HG03060 (cell line): Measurements from ENCODE around the gene LILRB3.
"Not testable (repeated sequence)": the region's sequence is repeated elsewhere in the genome, so short reads cannot be mapped to it uniquely, and the experiment has no call there.

Source experiments
- ATAC-seq: cut with Tn5 transposase; IDR thresholded peaks from one replicate; pipeline ENCODE4 v1.9.1; 2021; ENCODE audit warnings: low read depth, moderate number of reproducible peaks; ENCODE audit not compliant: unreplicated experiment

The LILRB3 gene

DNA sequence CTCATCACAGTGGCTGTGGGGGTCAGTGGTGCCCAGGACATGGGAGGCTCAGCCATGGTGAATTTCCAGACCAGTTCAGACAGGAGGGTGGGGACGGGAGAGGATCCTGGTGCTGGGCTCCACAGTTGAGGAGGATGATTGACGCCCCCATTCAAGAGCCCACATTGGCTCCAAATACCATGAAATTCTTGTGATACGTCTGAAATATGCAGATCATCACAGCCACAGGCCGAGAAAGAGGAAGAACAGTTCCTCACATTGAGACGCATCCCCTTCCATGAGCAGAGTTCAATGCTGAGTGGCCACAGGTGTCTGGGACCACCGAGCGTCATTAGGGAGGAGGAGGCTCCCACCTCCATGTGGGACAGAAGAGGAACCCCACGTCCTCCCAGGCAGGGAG, 21.0 kb upstream of the LILRB3 start:
- not testable (repeated sequence) for ATAC-seq

DNA sequence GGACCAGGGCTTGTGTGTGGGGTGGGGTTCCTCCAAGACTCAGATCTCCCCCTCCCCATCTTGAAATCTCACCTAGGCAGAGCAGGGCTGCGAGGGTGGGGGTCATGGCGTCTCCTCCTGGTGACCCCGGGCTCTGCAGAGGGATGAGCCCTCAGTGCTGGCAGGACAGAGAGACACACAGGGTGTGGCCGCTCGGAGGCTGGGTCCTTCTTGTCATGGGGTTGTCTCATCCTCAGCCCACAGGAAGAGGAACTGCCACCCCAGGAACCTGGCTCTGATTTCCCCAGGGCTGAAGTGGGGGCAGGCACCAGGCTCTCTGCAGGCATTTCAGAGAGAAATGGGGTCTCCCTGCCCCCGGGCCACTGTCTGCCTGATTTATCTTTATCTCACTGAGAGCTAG, 19.8 kb upstream of the LILRB3 start, which contains the start of gene LILRA6:
Gene LILRA6, minus strand, starts transcription at position 145 of the 400 bp plus-strand sequence.
- not testable (repeated sequence) for ATAC-seq

DNA sequence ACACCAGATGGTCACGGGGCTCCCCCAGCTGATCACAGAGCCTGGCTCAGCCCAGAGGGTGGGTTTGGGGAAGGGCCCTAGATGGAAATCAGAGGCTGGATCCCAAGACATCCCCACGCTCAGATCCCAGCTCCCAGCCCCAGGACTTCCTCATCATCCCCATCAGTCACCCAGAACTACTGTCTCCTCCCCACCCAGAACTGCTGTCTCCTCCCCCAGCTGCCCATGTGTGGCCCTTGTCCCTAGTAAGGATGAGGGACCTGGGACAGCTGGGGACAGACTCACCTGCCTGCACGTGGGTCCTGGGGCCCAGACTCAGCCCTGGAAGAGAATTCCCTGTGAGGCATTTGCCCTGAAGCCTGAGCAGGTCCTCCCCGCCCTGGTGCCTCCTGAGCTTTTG, 19.4 kb upstream of the LILRB3 start:
- not testable (repeated sequence) for ATAC-seq

DNA sequence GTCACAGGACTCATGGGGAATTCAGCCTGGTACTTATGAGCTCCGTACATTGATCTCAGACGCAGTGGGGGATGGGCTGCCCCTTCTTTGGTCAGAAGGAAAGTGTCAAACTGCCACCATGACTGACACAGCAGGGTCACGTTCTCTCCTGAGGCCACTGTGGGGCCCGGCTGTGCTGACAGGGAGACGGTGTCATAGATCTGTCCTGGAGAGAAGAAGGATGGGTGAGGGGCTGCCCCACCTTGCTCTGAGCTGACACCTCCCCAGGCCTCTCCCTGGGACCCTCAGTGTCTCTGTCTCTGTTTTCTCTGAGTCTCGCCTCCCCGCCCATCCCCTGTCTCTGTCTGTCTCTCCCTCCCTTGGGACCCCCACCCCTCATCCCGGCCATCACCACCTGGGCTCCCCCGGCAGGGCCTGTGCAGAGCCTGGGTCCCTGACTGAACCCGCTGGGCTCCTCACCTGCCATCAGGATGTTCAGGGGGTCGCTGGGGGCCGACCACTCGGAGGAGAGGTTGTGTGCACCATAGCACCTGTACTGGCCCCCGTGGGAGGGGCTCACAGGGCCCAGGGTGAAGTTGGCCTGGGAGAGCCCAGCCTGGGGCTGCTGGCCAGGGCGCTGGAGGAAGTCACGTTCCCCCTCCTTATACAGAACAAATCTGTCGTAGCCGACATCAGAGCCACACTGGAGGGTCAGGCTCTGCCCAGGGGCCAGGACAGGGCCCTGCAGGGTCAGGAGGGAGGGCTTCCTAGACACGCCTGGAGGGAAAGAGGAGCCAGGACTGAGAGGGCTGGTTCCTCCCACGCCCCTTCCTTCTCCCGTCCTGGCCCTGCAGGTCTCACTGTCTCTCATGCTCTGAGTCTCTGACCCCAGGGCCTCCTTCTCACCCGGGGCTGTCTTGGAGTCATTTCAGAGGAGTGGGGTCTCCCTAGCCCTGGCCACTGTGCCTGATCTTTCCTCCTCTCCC, 17.8 kb upstream of the LILRB3 start:
- ATAC-seq = not testable (repeated sequence)

DNA sequence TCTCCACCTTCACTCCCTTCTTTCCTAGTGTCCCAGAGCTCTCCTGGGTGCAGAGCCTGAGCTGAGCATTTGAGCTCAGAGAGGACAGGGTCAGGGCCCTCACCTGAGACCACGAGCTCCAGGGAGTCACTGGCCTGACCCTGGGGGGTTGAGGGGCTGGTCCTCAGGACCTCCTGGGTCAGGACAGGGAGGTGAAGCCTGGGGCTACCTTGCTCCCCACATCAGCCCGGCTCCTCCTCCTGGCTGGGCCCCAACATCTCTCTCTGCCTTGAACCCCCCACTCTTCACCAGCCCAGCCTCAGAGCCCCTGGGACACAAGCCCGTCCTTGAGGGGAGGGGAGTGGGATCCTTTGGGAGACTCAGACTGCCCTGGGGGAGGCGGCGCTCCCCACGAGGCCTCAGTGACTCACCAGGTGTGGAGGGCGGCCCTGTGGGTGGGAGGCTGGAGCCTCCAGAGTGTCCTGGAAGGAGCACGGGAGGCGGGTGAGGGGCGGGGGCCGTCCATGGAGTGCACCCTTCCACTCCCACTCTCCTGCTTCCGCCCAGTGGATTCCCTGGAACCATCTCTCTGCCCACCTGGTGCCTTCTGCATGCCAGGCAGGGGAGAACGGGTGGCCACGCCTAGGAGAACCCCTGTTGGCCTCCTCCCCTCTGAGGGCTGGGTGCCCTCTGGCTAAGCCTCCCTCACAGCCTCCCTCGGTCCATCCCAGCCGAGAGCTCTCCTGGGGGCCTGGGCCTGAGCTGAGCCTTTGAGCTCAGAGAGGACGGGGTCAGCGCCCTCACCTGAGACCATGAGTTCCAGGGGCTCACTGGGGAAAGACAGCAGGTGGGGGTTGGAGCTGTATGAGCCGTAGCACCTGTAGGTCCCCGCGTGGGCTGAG, 16.9 kb upstream of the LILRB3 start:
- ATAC-seq = not testable (repeated sequence)

DNA sequence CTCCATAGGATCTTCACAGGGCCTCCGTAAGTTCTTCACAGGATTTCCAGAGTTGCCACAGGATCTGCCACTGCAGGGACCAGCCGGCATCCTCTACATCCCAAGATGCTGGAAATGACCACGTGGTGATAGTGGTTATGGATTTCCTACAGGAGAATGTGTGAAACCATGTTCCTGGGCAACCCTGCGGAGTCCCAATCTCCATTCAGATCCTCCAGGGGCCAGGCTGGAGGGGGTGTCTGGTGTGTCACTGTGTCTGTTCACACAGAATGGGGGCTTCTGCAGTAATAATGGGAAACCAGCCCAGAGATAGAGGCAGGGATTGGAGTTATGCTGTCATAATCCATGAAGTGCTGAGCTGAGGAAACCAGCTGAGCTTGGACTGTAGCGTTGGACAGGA, 11.1 kb upstream of the LILRB3 start:
- ATAC-seq = no peak

DNA sequence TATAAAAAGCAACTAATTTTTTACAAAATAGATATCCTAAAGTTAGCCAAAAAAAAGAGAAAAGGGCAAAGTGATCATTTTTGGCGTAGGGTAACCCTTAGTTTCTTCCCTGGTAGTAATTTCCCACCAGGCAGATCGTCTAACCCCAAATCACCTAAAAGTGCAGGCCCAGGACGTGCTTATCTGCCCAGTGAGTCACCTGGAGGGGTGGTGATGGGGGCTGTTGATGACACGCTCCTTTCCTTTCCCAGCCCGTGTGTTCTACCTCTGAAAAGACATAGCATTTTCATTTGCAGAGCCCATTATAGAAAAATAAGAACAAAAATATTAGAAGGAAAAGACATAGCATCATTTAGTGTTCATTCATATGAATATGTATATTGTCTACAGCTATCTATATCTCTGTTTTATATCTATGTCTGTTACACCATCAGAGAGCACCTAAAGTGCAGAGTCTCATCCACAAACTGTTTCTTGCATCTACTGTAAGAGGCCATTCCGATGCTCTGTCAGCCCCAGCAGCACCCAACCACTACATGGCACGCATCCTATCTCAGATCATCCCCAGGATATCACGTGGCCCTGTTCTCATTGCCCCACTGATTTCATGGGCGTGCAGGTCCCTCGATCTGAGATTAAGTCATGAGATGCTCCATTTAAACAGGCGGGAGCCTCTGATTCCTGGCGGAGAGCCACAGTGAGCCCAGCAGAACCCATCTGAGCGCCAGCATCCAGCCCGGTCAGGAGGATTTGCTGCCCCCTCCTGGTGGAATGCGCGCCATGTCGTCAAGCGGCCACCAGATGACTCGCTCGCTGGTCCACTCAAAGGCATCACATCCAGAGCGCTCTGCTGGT, 8.5 kb upstream of the LILRB3 start:
- ATAC-seq = no peak

DNA sequence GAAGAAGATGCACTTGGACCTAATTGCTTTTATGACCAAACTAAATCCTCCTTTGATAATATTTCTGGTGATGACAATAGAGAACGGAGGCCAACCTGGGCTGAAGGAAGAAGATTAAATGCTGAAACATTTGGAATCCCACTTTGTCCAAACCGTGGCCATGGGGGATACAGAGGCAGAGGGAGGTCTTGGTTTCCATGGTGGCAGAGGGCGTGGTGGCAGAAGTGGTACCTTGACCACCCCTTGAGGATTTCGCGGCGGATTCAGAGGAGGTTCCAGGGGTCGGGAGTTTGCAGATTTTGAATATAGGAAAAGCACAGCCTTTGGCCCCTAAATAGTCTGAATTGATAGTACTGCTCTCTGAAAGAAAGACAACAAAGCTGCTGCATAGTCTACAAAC, 7.2 kb upstream of the LILRB3 start:
- ATAC-seq = no peak

DNA sequence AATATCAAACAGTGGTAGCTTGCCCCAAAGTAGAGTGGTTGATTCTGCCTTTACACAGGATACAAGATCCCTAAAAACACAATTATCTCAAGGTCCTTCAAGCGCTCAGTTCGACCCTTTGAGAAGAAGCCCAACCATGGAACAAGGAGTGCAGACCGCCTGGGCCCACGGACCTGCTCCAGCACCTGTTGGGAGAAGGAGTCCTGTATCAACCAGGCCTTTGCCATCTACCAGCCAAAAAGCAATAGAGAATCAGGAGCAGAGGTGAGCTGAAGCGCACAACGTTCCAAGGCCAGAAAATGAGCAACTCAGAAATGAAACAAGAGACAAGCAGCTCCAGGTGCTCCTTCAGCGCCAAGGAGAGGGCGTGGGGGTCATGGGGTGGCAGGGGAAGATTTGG, 6.3 kb upstream of the LILRB3 start:
- no peak for ATAC-seq

DNA sequence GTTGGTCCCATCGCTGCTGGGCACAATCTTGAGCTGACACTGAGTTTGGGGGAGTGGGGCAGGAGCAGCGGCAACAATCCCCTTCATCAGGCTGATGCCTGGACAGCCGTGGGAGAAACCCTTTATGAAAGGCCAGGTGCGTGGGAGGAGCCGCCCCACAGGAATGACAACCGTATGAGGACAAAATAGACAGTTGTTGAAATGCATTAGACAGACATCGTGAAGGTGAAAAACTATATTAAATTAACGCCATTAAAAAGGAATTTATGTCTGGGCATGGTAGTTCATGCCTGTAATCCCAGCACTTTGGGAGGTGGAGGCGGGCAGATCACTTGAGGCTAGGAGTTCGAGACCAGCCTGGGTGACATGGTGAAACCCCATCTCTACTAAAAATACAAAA, 1.8 kb upstream of the LILRB3 start:
- not testable (repeated sequence) for ATAC-seq

DNA sequence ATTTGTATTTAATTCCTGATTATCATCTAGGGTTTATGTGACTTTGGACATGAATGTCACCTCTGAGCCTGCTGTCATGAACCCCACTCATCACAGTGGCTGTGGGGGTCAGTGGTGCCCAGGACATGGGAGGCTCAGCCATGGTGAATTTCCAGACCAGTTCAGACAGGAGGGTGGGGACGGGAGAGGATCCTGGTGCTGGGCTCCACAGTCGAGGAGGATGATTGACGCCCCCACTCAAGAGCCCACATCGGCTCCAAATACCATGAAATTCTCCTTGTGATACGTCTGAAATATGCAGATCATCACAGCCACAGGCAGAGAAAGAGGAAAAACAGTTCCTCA, 1.1 kb upstream of the LILRB3 start:
- ATAC-seq = not testable (repeated sequence)

DNA sequence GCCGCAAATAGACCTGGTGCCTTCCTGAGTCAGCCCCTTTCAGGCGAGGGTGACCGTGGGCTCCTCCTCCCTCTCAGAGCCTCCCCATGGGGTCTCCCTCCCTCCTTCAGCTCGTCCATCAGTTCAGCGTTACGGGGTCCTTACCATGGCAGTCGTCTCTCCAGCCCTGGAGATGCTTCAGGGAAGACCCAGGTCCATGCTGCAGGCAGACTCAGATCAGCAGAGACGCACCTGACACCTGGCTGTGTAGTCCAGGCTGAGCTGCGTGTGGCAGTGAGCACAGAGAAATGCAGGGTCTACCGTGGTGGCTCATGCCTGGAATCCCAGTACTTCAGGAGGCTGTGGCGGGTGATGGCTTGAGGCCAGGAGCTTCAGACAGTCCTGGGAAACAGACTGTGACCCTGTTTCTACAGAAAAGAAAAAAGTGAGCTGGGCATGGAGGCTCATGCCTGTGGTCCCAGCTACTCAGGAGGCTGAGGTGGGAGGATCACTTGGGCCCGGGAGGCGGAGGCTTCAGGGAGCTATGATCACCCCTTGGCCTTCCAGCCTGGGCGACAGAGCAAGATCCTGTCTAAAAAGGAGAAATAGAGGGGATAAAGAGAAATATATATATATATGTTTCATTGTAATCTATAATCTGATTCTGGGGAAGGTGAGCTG, 600 bp upstream of the LILRB3 start:
- not testable (repeated sequence) for ATAC-seq

DNA sequence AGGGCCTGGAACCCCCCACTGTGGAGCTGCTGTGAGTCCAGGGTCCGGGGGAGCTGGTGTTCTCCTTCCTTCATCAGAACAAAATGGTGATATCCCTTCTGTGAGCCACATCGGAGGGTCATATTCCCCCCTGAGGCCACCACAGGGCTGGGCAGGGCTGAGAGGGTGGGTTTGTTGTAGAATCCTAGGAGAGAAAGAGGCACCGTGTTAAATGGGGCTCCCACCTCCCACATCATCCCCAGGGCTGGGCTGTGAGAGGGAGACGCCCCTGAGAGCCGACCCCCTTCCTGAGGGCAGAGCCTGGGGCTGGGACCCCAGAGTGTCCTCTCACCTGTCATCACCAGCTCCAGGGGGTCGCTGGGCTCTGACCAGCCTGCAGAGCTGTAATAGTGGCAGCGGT, 860 bp downstream of the LILRB3 start:
- not testable (repeated sequence) for ATAC-seq

DNA sequence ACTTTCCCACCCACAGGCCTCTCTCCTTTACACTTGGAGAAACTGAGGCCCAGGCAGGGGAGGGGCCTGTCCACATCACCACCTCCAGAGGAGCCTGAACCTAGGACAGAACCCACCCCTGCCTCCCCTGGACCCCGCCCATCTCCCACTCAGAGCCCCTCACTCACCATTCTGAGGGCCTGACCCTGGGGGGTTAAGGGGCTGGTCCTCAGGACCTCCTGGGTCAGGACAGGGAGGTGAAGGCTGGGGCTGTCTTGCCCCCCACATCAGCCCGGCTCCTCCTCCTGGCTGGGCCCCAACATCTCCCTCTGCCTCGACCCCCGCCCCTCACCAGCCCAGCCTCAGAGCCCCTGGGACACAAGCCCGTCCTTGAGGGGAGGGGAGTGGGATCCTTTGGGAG, 3.1 kb downstream of the LILRB3 start:
- ATAC-seq = not testable (repeated sequence)

DNA sequence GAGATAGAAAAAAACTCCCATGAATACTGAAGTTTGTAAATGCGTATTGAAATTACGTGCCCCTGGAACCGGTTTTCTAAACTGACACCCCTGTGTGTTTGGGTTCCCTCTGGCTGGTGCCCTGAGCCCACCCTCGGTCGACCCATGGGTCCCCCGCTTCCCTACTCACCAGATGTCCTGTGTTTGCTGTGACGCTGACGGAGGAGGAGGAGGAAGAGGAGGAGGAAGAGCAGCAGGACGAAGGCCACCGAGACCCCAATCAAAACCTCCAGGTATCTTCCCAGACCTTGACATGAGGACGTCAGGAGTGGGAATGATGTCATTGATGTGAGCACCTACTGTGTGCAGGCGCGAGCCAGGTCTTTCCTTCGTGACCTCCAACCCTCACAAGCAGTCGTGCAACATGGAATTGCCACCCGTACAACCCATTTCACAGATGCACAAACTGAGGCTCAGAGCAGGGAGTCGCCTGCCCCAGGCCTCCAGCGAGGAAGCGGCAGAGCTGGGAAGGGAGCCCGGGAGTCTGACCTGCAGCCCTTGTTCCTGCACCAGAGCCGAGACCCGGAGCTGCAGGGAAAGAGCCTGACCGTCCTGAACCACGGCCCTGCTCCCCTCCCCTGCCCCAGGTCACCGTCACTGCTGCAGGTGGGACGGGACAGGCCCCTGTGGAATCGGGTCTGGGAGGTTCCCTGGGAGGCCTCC, 3.7 kb downstream of the LILRB3 start:
- no peak for ATAC-seq

DNA sequence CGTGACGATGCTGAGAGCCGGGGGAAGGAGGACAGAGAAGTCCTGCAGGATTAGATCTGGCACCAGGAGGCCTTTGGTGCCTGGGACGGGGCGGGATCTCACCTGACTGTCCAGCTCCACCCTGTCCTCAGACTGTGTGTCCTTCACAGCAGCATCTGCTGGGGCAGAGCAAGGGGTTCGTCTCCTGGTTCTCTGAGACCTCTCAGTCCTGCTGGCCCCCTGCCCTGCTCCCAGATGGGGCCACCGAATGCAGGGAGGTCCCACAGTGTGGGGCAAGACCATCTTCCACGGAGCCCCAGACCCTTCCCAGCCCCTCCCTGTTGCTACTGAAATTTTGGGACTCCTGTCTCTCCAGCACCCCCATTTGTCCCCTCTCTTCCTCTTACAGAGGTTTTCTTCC, 4.5 kb downstream of the LILRB3 start:
- no peak for ATAC-seq

DNA sequence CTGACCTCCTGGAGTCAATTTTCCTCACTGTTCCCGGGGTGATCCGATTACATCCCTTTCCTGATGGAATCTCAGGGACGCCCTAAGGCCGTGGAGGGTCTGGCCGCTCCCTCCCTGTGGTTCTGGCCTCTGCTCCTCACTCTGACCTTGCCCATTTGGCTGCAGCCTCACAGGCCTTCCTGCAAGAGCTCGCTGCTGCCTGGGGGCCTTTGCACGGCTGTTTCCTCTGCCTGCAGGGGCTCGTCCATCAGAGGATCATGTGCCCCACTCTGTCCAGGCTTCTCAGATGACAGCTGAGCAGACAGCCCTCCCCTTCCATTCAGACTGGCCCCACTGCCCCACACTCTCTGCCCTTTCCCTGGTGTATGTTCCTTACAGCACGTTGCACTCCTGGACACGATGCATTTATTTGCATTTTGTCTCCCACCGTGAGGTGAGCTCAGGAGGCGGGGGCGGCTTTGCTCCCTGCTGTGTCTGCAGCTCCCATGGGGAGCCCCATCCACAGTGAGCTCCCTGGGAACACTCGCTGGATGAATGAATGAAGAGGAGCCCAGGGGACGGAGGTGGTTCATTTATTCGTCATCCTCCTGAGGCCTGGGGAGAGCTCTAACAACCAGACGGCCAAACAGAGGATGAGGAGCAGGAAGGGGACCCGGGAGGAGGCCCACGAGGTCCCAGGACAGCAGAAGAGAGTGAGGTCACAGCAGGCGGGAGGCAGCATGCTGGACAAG, 5.1 kb downstream of the LILRB3 start:
- ATAC-seq = not testable (repeated sequence)

DNA sequence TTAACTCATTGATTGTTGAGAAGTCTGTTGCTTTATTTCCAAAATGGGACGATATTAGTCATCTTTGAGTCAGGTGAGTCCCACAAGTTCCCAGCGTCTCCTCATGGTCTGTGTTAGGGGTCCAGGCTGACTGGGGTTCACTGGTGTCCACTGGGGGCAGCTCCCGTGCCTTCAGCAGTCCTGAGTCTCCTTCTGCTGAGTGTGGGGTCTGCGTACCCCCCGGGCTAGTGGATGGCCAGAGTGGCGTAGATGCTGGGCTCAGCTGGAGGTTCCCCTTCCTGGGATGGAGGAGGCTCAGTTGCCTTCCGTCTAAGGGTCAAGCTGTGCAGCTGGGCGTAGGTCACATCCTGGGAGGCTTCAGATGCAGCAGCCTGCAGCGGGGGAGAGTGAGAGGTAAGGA, 5.9 kb downstream of the LILRB3 start:
- ATAC-seq = no peak

DNA sequence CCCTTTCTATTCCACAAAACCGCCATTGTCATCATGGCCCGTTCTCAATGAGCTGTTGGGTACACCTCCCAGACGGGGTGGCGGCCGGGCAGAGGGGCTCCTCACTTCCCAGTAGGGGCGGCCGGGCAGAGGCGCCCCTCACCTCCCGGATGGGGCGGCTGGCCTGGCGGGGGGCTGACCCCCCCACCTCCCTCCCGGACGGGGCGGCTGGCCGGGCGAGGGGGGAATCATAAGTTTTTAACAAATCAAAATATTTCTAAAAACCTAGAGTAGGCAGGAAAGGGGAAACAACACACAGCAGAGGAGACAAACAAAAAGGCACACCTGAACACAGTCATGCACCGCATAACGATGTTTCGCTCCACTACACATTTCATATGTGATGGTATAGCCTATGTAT, 8.1 kb downstream of the LILRB3 start:
- not testable (repeated sequence) for ATAC-seq
